K562 (cell line): ENCODE results near the gene PDZK1IP1. TPM values are rescaled to one million over a fixed set of nuclear protein-coding genes. Genes with fewer than 3 reads are reported as not detected.

Experiments used
- GABPB2 ChIP-seq: fragments of 250-450 bp; sonication (Bioruptor Pico); conservative IDR thresholded peaks from 2 replicates; pipeline ENCODE4 v1.5.1; 2021; ENCODE audit warnings: mild to moderate bottlenecking
- GATAD2A ChIP-seq: fragments of 450-650 bp; IDR thresholded peaks from 2 replicates; pipeline ENCODE4 v1.6.1; 2017
- HNRNPUL1 ChIP-seq: fragments of 200-400 bp; formaldehyde crosslinking; IDR thresholded peaks from 2 replicates; pipeline ENCODE4 v1.6.1; 2017; ENCODE audit warnings: low read length
- MECOM ChIP-seq: fragments of 250-450 bp; sonication (Bioruptor Pico); IDR thresholded peaks from 2 replicates; pipeline ENCODE4 v1.8.0; 2022; ENCODE audit warnings: inconsistent platforms
- NR4A1 ChIP-seq, 2 experiments: fragments of 250-450 bp in 1 of 2; fragments of 450-650 bp in 1 of 2; sonication (Bioruptor Pico) in 1 of 2; IDR thresholded peaks; 2 replicates each; pipeline versions ENCODE4 v1.4.0 to v1.6.1; 2016 to 2020; ENCODE audit warnings: mild to moderate bottlenecking in 2 of 2, missing compliant biosample characterization in 1 of 2, missing genetic modification characterization in 1 of 2, moderate library complexity in 1 of 2
- PML ChIP-seq: IDR thresholded peaks from 2 replicates; pipeline ENCODE4 v1.6.1; 2012; ENCODE audit warnings: low read length, inconsistent platforms
- PTRF ChIP-seq: fragments of 450-650 bp; IDR thresholded peaks from 2 replicates; pipeline ENCODE4 v1.6.1; 2016; ENCODE audit warnings: mild to moderate bottlenecking, missing genetic modification characterization, missing compliant biosample characterization
- RBM15 ChIP-seq: fragments of 200-400 bp; formaldehyde crosslinking; IDR thresholded peaks from 2 replicates; pipeline ENCODE4 v1.6.1; 2018; ENCODE audit warnings: mild to moderate bottlenecking, low read length, moderate library complexity; ENCODE audit not compliant: insufficient read depth
- RBM17 ChIP-seq: fragments of 200-400 bp; formaldehyde crosslinking; IDR thresholded peaks from 2 replicates; pipeline ENCODE4 v1.6.1; 2017; ENCODE audit warnings: low read depth, mild to moderate bottlenecking, low read length, borderline replicate concordance
- RBM25 ChIP-seq: fragments of 200-400 bp; formaldehyde crosslinking; IDR thresholded peaks from 2 replicates; pipeline ENCODE4 v1.6.1; 2018; ENCODE audit warnings: low read length, low read depth, moderate library complexity; ENCODE audit not compliant: severe bottlenecking
- RUNX1 ChIP-seq: sonication (generic); IDR thresholded peaks from 2 replicates; pipeline ENCODE4 v1.6.1; 2016; ENCODE audit warnings: antibody characterized with exemption, low read depth
- SAFB ChIP-seq: fragments of 200-400 bp; formaldehyde crosslinking; IDR thresholded peaks from 2 replicates; pipeline ENCODE4 v1.6.1; 2017; ENCODE audit warnings: low read depth, low read length, borderline replicate concordance
- SMARCC2 ChIP-seq: fragments of 450-650 bp; IDR thresholded peaks from 2 replicates; pipeline ENCODE4 v1.6.1; 2017; ENCODE audit warnings: antibody characterized with exemption, moderate library complexity, mild to moderate bottlenecking, low read depth
- STAG1 ChIP-seq: sonication (generic); formaldehyde crosslinking; IDR thresholded peaks from 2 replicates; pipeline ENCODE4 v1.5.0; 2020; ENCODE audit warnings: missing genetic modification reagents, borderline replicate concordance
- THRAP3 ChIP-seq: fragments of 450-650 bp; IDR thresholded peaks from 2 replicates; pipeline ENCODE4 v1.6.1; 2016; ENCODE audit warnings: mild to moderate bottlenecking, inconsistent platforms, borderline replicate concordance
- TSC22D4 ChIP-seq: fragments of 450-650 bp; IDR thresholded peaks from 2 replicates; pipeline ENCODE4 v1.6.1; 2016; ENCODE audit warnings: missing genetic modification characterization, missing biosample characterization, control low read depth
- ZNF12 ChIP-seq: sonication (generic); formaldehyde crosslinking; IDR thresholded peaks from 2 replicates; pipeline ENCODE4 v1.4.0; 2020; ENCODE audit warnings: mild to moderate bottlenecking, missing genetic modification reagents
- polyA plus RNA-seq, 8 experiments: library from polyadenylated mRNA; depleted of rRNA in 4 of 8; stranded (reverse) in 5 of 8; unstranded in 3 of 8; fragments of >200 nt; fragmentation: Nextera tagmentation in 2 of 8; fragmentation: Illumina TruSeq in 1 of 8; extraction: Ambion mirVana in 2 of 8; extraction: Trizol in 1 of 8; gene quantifications; 2 replicates each; pipeline versions ENCODE4 v1.2.1 to v1.2.3, GENCODE V29; 2011 to 2014; ENCODE audit warnings: inconsistent platforms in 1 of 8, missing spikeins in 1 of 8
- total RNA-seq, 7 experiments: library from RNA; depleted of rRNA in 6 of 7; stranded (reverse); fragments of >200 nt in 6 of 7; fragmentation: Illumina TruSeq in 2 of 7; extraction: Trizol in 2 of 7; gene quantifications; 2 replicates each; pipeline versions ENCODE4 v1.2.1 to v1.2.3, GENCODE V29; 2011 to 2021; ENCODE audit warnings: low replicate concordance in 1 of 7
- TF ChIP-seq, protein P1 (sequence below): fragments of 450-650 bp; IDR thresholded peaks from 2 replicates; pipeline ENCODE4 v1.6.1; 2016; ENCODE audit warnings: low read depth
- TF ChIP-seq, protein P2 (sequence below): fragments of 450-650 bp; IDR thresholded peaks from 2 replicates; pipeline ENCODE4 v1.6.1; 2016; ENCODE audit warnings: antibody characterized with exemption

Gene PDZK1IP1
- total and polyA plus RNA-seq, 9 of the 15 experiments (the other 6 are each of a cell fraction or from before 2014, with no cell fraction given): 0.17 to 0.68 (median 0.53) TPM; not detected in 2

DNA sequence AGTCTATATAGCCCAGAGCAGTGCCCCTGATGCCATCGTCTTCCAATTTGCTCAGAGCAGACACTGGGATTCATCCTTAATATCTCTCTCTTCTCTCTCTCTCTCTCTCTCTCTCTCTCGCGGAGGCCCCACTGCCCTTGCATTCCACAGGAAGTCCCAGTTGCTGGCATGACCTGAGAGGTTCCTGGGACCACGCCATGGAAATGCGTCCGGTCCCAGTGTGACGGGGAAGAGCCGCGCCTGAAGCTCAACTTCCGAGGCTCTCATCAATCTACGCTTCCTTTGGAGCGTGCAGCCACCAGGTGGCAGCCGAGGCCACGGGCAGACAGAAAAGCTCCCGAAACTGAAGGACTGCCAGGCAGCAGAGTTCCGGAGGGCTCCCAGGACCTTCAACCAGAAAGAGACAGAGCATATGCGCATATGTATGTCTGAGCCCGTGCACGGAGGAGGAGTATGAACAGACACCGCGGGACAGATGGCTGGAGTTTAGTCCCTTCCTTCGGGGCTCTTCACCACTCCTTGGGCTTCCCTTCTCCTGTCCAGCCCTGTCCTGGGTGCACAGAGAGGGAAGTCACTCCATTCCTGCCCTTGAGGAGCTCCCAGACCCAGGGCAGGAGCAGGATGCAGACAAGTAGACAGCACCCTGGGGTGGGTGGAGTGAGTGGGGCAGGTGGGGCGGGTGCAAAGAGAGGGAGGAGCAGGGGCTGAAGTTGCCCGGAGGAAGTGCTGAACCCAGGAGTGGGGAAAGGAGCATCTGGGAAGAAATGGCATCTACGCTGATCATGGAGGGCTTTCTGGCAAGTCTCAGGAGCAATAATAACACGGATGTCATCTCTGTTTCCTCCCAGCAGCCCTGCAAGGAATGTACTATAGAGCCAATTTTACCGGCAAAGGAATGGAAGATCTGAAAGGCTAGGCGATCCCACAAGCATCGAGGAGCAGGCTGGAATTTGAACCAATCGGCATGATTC is 10.5 kb downstream of the PDZK1IP1 start (continued):
- TF ChIP-seq GABPB2 (CRISPR knock-in tag): no peak
- TF ChIP-seq TSC22D4 (tag): no peak
- TF ChIP-seq SMARCC2: no peak
- TF ChIP-seq, protein P1, sequence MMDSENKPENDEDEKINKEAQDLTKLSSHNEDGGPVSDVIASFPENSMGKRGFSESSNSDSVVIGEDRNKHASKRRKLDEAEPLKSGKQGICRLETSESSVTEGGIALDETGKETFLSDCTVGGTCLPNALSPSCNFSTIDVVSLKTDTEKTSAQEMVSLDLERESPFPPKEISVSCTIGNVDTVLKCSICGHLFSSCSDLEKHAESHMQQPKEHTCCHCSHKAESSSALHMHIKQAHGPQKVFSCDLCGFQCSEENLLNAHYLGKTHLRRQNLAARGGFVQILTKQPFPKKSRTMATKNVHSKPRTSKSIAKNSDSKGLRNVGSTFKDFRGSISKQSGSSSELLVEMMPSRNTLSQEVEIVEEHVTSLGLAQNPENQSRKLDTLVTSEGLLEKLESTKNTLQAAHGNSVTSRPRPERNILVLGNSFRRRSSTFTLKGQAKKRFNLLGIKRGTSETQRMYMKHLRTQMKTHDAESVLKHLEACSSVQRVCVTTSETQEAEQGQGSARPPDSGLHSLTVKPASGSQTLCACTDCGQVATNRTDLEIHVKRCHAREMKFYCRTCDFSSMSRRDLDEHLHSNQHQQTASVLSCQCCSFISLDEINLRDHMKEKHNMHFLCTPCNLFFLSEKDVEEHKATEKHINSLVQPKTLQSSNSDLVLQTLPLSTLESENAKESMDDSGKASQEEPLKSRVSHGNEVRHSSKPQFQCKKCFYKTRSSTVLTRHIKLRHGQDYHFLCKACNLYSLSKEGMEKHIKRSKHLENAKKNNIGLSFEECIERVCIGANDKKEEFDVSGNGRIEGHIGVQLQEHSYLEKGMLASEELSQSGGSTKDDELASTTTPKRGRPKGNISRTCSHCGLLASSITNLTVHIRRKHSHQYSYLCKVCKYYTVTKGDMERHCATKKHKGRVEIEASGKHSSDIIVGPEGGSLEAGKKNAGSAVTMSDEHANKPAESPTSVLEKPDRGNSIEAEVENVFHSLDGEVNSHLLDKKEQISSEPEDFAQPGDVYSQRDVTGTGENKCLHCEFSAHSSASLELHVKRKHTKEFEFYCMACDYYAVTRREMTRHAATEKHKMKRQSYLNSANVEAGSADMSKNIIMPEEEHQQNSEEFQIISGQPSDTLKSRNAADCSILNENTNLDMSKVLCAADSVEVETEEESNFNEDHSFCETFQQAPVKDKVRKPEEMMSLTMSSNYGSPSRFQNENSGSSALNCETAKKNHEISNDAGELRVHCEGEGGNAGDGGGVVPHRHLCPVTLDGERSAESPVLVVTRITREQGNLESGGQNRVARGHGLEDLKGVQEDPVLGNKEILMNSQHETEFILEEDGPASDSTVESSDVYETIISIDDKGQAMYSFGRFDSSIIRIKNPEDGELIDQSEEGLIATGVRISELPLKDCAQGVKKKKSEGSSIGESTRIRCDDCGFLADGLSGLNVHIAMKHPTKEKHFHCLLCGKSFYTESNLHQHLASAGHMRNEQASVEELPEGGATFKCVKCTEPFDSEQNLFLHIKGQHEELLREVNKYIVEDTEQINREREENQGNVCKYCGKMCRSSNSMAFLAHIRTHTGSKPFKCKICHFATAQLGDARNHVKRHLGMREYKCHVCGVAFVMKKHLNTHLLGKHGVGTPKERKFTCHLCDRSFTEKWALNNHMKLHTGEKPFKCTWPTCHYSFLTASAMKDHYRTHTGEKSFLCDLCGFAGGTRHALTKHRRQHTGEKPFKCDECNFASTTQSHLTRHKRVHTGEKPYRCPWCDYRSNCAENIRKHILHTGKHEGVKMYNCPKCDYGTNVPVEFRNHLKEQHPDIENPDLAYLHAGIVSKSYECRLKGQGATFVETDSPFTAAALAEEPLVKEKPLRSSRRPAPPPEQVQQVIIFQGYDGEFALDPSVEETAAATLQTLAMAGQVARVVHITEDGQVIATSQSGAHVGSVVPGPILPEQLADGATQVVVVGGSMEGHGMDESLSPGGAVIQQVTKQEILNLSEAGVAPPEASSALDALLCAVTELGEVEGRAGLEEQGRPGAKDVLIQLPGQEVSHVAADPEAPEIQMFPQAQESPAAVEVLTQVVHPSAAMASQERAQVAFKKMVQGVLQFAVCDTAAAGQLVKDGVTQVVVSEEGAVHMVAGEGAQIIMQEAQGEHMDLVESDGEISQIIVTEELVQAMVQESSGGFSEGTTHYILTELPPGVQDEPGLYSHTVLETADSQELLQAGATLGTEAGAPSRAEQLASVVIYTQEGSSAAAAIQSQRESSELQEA: no peak
- no peak for TF ChIP-seq GATAD2A
- TF ChIP-seq PML: no peak
- no peak for TF ChIP-seq MECOM
- TF ChIP-seq RUNX1: 0 out of 2 replicates have a peak, but pooled peaks have one; percentile 36
- no peak for TF ChIP-seq RBM17
- TF ChIP-seq THRAP3: no peak
- no peak for TF ChIP-seq PTRF (tag)
- TF ChIP-seq RBM15: no peak
- TF ChIP-seq RBM25: no peak
- TF ChIP-seq NR4A1 (CRISPR knock-in tag; IDR thresholded peaks at IDR 0.05): no peak
- TF ChIP-seq NR4A1 (tag; IDR thresholded peaks at IDR 0.05): peak; percentile 33; the same call in 1 of the 2 replicates
- no peak for TF ChIP-seq ZNF12 (CRISPR knock-in tag)
- peak; percentile 90 for TF ChIP-seq STAG1 (CRISPR knock-in tag)
- TF ChIP-seq, protein P2, sequence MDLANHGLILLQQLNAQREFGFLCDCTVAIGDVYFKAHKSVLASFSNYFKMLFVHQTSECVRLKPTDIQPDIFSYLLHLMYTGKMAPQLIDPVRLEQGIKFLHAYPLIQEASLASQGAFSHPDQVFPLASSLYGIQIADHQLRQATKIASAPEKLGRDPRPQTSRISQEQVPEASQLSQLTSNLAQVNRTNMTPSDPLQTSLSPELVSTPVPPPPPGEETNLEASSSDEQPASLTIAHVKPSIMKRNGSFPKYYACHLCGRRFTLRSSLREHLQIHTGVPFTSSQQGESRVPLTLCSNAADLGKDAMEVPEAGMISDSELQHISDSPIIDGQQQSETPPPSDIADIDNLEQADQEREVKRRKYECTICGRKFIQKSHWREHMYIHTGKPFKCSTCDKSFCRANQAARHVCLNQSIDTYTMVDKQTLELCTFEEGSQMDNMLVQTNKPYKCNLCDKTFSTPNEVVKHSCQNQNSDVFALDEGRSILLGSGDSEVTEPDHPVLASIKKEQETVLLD: 0 out of 2 replicates have a peak, but pooled peaks have one; percentile 38
- TF ChIP-seq SAFB: no peak
- TF ChIP-seq HNRNPUL1: peak; percentile 22; the same call in 1 of the 2 replicates
